NCI-H345 treated with DMSO at 0.1 percent for 48 hours (cell line): ENCODE data around the gene RPTN.

ENCODE experiments used
- DNase-seq: peaks from one replicate; lab custom pipeline; 2025; ENCODE audit not compliant: unreplicated experiment; lab: John Stamatoyannopoulos, UW

RPTN gene, protein sequence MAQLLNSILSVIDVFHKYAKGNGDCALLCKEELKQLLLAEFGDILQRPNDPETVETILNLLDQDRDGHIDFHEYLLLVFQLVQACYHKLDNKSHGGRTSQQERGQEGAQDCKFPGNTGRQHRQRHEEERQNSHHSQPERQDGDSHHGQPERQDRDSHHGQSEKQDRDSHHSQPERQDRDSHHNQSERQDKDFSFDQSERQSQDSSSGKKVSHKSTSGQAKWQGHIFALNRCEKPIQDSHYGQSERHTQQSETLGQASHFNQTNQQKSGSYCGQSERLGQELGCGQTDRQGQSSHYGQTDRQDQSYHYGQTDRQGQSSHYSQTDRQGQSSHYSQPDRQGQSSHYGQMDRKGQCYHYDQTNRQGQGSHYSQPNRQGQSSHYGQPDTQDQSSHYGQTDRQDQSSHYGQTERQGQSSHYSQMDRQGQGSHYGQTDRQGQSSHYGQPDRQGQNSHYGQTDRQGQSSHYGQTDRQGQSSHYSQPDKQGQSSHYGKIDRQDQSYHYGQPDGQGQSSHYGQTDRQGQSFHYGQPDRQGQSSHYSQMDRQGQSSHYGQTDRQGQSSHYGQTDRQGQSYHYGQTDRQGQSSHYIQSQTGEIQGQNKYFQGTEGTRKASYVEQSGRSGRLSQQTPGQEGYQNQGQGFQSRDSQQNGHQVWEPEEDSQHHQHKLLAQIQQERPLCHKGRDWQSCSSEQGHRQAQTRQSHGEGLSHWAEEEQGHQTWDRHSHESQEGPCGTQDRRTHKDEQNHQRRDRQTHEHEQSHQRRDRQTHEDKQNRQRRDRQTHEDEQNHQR

DNA sequence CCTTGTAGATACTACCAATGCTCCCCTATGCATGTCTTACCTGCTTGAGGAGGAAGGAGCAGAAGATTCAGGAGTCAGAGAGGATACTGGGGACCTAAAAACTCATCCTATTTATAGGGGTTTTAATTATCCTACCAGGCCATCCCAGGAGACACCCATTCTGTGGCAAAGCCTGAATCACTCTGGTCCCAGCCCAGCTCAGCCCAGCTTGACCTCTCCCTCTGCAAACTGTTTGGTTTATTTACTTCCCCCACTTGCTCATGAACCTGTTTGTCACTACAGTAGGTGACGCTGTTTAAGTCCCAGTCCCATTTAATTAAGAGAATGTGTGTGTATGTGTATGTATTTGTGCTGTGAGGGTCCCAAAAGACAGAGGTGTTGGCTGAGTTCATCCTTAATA lies at the start of gene RPTN:
TSS of gene RPTN (minus strand) at position 85 of the 400 bp plus-strand sequence. CDS start 1,339 bp downstream, outside the sequence.
- DNase-seq = no peak

DNA sequence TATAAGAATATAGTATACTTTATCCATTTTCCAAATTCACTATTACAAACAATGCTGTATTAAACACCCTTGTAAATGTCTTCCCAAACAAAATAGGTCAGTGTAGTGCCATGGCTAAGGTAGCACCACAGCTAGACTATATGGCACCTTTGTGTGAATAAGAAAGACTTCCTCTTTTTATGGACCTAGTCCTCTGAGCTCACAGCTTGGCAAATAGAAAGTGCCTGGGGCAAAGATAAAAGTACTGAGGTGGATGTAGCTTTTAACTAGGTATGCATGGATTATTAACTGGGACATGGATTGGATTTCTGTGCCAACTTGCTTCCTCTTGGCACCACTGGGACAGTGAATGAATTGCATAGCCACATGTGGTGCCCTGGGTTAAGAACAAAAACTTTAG lies 40.0 kb upstream of the RPTN start:
- no peak for DNase-seq

DNA sequence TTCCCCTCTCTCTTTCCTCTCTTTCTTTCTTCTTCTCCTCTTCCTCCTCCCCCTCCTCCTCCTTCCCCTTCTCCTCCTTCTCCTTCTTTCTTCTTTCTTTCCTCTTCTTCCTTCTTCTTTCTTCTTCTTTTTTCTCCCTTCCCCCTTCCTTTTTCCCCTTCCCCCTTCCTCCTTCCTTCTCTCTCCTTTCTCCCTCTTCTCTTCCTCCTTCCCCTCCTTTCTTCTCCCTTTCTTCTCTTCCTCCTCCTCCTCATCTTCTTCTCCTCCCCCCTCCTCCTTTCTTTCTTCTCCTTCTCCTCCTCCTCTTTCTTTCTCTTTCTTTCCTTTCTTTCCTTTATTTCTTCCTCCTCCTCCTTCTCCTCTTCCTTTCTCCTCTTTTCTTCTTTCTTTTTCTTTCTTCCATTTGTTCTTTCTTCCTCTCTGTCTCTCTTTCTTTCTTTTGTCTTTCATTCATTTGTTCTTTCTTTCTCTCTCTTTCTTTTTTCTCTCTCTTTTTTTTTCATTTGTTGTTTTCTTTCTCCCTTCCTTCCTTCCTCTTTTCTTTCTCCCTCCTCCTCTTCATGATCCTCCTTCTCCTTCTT lies 38.4 kb upstream of the RPTN start:
- no peak for DNase-seq

DNA sequence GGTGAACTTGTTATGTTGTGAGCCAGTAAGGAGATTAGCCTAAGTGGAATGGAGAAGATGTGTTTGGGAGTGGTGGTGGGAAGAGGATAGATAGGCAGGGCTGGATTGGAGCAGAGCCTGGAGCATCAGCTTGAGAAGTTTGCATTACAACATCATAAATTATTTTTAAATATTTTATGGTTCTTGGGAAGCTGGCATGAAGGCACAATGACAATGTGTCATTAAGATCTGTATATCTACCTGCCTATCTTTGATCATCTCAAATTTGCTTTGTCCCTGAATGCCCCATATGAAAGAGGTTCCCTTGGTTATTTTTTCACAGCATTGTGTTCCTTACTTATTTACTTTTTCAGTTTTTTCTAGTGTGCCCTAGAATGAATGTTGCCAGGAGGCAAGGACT lies 32.7 kb upstream of the RPTN start:
- no peak for DNase-seq

DNA sequence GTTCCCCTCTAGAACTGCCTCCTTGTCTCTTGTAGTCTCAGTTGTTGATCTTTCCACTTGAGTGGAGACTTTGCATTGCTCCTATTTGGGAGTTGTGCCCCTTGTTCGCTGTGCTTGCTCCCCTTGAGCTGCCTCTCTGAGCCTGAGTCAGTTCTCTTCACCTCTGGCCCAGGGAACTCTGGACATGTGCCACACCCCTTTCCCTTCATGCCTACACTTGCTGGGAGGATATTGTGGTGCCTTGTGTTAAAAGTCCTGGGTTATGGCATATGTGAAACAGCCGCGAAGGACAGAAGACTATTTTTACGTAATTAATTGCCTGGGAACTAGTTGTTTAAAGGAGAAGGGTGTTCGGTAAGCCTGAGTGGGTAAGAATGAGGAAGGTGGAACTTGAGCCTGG lies 32.2 kb upstream of the RPTN start:
- DNase-seq = no peak

DNA sequence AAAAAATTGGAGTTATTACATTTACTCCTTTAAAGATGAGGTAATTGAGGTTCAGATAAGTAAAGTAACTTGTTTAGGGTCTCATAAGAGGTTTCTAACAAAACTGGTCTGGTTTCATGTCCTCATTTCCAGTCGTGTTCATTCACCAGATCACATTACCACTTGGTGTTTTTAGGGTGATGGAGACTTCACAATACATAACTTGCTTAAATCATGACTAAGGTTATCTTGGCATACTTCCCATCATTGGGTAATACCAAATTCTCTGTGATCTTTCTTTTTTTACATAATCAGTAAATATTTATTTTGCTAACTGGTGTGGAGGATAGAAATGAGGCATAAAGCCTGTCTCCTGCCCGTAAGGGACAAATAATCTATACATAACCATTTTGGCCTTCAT lies 31.6 kb upstream of the RPTN start:
- no peak for DNase-seq

DNA sequence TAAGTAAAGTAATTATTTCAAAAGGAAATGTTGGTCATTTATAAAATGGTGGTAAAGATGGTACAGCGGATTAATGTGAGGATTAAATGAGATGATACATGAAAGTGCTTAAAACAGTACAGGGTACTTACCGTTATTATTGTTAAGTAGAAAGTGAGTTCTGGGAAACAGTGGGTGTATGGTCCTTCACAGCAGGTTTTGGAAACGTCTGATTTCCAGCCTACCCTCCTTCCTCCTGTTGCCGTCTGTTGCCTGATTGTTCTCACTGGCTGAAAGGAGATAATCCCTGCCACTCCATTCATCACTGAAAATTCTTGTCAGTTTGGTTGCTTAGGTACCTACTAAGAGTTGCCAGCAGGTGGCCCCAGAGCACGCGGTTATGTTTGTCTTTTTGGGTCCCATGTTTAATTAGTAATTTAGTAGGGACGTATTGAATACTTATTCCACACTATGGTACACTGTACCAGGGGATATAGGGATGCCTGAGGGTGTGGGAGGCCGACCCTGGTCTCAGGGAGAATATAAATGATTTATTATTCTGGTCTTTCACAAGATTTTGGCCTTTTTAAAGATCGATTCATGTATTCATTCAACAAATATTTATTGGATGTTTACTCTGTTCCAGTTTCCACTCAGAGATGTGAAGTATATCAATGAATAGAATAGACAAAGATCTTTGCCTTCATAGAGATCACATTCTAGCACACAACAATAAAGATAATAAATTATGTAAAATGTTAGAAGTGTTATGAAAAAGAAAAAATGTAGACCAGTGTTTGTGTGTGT lies 30.8 kb upstream of the RPTN start:
- DNase-seq = peak; percentile 6

DNA sequence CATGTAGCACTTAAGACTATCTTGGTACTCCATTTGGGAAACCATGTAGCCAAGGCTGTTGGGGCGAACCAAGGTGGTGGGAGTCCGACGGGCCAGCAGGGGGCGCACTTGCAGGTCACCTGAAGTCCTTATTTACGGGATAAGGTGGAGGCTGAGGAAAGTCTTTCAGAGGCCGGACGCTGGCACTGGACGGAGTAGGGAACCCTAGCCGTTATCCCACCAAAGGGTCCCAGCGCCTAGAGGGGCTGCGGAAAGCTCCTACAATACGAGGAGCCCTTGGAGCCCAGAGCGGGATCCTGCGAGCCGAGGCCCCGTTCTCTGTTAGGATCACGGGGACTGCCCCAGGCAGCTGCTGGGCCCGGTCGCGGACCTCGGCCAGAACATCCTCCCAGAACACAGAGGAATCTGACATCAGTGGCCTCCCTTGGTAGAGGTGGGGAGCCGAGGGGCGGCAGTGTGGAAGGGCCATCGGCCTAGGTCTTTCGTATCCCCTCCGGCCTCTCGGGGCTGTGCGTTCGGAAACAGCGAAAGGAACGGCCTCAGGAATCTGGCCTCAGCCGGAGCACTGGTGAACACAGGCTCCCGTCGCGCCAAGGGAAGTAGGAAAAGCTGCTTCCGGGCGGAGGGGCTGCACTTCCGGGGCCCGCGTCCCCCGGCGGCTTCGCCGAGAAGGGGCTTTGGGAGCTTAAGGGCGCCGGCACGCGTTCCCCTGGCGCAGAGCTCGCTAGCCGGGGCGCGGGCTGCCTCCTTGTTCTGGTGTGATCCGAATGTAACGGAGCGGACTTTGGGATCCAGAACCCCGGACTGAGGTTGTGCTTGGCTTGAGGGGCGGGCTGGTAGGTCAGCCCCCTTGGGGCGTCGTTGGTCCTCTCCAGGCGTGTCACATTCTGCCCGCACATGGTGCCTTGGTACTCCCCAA lies 29.9 kb upstream of the RPTN start:
- no peak for DNase-seq

DNA sequence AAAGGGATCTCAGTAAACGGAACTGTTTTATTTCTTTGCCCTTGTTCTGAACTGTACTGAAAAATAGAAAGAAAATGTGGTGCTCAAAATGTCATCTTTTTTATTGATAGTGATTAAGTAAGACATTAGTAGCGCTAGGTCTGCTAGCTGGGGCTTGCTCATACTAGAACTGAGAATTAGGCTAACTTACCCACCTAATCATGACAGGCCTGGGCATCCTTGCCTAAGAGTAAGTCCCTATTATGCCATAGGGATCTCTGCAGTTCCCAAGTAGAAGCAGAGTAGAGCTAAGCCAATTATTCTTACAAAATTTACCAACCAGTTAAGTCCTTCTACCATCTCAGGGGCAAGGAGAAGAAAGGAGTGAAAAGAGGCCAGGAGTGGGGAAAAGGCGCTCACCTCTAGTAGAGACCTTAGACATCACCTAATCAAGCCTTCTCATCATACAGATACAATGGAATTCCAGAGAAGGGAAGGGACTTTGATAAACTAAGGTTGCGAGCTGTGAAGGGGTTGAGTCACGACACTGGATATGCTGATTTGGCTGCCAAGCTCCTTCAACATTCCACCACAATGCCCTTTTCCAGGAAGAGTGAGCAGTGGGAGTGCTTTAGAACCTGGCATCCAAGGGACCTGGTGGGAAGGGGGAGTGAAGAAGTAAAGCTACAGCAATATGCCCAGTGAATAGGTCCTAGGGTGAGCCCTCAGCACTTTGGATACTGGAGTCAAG lies 27.7 kb upstream of the RPTN start:
- DNase-seq = no peak

DNA sequence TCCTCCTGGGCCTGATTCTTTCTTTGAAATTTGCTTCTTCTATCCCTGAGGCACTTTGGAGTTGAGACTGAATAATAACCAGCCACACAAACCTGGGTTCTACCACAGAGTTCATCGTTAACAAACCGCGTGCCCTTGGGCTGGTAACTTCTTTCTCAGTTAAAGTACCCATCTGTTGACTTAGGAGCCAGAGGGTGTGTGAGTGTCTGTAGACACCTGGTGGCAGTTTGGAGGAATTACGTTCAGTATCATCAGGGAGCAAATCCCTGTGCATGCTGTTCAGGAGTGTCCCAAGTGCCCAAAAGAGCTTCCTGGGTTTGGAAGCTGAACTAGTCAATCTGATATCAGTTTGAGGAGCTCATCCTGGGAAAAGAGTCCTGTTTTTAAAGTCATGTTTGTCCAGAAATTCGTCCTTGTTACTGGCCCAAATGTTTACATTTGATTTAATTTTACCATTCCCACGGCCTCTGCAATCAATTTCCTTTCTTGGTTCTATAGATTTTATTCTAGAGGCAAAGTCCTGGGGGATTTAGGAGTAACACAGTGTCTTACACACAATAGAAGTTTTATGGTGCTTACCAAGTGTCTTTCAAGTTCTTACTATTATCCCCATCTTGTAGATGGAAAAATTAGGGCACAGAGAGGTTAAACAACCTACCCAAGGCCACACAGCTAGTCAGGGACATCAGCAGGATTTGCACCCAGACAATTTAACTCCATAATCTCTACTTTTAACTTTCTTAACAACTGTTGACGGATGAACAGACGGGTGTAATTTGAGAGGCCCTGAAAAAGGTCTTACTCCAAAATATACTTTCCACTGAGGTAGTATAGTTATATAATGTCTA lies 26.7 kb upstream of the RPTN start:
- DNase-seq = peak; percentile 10

DNA sequence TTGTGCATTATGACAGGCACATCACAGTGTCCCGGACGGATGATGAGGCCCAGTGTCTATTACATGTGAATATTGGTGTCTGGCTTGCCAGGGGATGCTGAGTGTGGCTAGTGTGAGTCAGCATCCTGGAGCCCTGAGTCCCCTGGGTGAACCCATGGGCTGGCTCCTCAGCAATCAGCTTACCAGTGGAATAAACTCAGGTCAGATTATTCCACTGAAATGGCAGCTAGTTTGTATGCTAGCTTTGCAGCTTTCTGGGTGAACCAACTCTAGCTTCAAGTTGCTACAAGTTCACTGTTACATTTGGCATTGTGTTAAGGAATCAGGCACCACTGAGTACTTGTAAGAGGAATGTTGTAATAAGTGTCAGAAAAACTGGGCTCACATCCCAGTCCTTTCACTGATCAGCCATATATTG lies 23.9 kb upstream of the RPTN start:
- DNase-seq = no peak

DNA sequence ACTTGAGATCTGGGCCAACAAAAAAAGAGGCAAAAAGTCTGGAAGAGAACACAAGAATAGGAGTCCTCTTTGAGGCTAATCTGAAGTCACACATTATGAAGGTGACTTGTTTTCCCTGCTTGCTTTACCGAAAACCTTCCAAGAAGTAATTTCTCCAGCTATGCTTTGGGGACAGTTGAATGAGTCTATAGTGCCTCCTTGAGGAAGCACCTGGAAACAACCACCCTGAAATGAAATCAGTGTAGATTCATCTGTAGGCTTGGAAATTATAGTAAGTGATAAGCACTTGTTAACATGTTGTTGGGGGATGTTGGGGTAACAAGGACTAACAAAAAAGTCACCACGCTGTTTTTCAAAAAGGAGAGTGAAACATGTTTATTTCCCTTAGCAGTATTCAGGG lies 23.4 kb upstream of the RPTN start:
- DNase-seq = no peak

DNA sequence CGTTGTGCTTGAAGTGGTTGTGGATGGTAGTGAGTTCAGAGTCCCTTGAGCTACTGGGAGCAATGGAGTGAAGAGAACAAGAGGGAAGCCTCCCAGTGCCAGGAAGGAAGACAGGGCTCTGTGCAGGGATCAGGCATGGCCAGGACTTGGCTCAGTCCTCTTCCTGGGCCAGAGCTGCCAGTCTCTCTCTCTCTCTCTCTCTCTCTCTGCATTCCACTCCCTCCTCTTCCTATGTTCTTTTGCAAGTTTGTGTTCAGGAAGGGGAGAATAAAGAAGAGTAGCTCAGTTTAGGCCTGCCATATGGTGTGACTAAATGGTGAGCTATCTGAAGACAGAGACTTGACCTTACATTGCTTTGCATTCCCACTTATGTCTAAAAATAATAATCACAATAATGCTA lies 20.5 kb upstream of the RPTN start:
- DNase-seq = no peak

DNA sequence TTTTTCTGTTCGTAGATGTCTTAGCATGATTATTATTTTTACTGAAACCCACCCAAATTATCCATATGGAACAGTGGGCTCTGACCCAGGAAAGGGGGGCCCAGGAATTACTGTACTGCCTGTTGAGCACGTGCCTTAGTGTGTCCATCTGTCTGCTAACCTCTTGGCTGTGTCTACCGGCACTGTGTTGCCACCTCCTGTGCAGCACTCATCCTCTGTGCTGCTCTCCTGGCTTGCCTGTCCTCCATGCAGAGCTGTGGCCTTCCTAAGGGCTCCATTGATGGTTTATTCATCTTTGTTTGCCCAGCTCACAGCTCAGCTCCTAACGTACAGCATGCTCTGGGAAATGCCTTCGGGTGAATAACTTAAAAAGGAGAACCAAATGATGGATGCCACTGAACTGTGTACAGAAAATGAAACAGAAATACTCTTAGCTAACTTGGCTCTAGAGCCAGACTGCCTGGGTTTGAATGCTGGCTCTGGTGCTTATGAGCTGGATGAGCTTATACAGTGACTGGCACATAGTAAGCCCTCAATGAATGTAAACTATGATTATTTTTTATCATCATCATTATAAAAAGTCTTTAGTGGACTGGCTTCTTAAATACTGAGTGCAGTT lies 11.4 kb upstream of the RPTN start:
- DNase-seq = no peak

DNA sequence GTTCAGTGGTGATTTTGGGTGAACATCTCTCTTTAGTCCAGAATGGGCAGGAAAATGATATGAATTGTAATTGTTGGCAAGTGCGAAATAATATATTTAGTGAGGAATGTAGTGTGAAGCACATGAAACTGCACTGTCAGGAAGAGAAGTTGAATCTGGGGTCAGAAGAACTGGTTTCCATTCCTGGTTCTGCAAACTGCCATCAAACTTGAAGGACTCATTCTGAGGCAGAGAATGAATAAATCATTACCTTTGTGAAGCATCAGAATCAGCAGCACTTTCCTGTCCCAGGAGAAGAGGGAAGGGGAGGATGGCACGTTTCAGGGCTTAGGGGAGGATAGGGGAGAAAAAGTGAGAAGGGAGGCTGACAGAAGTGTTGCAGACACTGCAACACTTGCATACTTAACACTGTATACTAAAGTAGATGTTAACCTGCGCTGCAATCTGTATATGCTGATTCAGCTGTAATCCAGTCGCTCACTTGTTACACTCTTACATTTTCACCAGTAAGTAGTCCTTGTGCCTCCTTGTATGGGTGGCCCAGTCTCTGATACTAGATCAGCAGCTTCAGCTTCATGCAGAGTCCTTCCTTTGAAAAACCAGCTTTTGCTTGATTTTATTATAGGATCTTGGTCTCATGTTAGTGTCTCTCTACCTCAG lies 10.5 kb upstream of the RPTN start:
- no peak for DNase-seq

DNA sequence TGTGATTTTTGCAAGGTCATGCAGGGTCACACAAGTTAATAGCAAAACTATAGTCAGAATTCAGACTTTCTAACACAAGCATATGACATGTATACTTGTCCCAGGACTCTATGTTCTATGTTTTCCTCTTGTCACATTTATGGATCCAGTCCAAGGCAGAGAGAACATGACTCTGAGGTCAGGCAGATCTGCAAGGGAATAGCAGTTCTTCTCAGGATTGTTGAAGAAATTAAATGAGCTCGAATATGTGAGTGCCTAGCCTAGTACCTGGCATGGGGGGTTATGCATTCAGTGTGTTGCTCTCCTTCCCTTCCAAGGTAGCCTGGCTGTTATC lies 9.5 kb upstream of the RPTN start:
- no peak for DNase-seq

DNA sequence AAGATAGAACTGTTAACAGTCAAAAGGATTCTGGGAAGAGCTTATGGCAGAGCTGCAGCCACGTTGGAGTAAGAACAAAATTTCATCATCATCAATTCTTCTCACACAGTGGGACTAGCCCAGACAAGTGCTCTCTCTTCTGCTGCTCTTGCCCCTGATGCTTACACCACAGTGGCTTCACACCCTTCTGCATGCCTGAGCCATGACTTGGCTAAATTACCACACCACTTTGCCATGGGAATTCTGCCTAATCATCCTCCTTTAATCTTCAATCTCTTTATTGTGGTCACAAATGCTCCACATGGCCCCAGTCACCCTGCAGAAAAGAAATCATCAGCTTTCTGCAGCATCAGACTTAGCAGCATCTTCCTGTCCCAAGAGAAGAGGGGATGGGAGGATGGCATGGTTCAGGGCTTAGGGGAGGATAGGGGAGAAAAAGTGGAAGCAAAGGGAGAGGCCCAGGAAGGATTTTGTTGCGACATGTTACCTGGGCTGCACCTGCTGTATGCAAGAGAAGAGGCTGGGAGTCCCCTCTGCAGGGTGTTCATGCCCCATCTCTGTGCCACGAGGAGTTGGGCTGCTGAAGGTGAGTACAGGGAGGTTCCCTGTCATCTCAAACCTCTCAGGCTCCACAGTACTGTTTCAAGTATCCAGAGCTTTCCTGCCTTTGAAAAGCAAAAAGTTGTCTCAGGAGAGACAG lies 9.0 kb upstream of the RPTN start:
- no peak for DNase-seq
